ENCODE measurements around the gene CYB5A. TPM values are rescaled to one million over a fixed set of nuclear protein-coding genes. Genes with fewer than 3 reads are reported as not detected.

Gene CYB5A
- total and polyA plus RNA-seq, 2 of the 8 experiments (the other 6 are each of a cell fraction or from before 2014, with no cell fraction given), result 154 to 195 TPM

- no peak overlapping the region for H4K8ac ChIP-seq (ENCODE audit: extremely low read depth, insufficient read depth, low read length)
- no peak overlapping the region for H2BK15ac ChIP-seq (ENCODE audit: low read length)
- H3K27ac ChIP-seq (ENCODE audit: low read depth, low read length), result no peak overlapping the region
- H2AK5ac ChIP-seq (ENCODE audit: low read depth, low read length), result no peak overlapping the region
- CTCF ChIA-PET (ENCODE audit: partially characterized antibody), result no interaction called here
- DNase-seq (ENCODE audit: low read depth in 1 of 2, low spot score in 2 of 2), result no peak
- no peak overlapping the region for H2AFZ ChIP-seq (ENCODE audit: low read length)
- no peak overlapping the region for H3K14ac ChIP-seq (ENCODE audit: insufficient read length)
- TF ChIP-seq CREB1 (IDR thresholded peaks at IDR 0.05) (no peak), RFX5 (IDR thresholded peaks at IDR 0.05; ENCODE audit: borderline replicate concordance, low read depth, low read length) (no peak), SUZ12 (IDR thresholded peaks at IDR 0.05; ENCODE audit: low read length) (no peak), POLR2A (IDR thresholded peaks at IDR 0.05; ENCODE audit: control extremely low read depth in 1 of 2, low read depth in 2 of 2, low read length in 2 of 2) (no peak), CHD2 (IDR thresholded peaks at IDR 0.05; ENCODE audit: low read length) (no peak), SP4 (IDR thresholded peaks at IDR 0.05; ENCODE audit: low read length) (no peak), NRF1 (IDR thresholded peaks at IDR 0.05; ENCODE audit: low read depth, low read length) (no peak), KDM4A (IDR thresholded peaks at IDR 0.05; ENCODE audit: low read depth, low read length, severe bottlenecking) (no peak)
- TF ChIP-seq, protein P1, sequence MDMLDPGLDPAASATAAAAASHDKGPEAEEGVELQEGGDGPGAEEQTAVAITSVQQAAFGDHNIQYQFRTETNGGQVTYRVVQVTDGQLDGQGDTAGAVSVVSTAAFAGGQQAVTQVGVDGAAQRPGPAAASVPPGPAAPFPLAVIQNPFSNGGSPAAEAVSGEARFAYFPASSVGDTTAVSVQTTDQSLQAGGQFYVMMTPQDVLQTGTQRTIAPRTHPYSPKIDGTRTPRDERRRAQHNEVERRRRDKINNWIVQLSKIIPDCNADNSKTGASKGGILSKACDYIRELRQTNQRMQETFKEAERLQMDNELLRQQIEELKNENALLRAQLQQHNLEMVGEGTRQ (IDR thresholded peaks at IDR 0.05; ENCODE audit: low read length), result no peak
- no peak overlapping the region for H4K5ac ChIP-seq (ENCODE audit: insufficient read length, low read depth, low read length)
- H3K4ac ChIP-seq (replicated peaks; ENCODE audit: insufficient read length, low read depth, low read length), result no peak overlapping the region
- H2BK5ac ChIP-seq (ENCODE audit: low read depth, low read length), result no peak overlapping the region
- no peak overlapping the region for H2BK20ac ChIP-seq (ENCODE audit: low read length)
- H3K56ac ChIP-seq (replicated peaks; ENCODE audit: insufficient read length, low read depth, low read length), result no peak overlapping the region
- H3K4me2 ChIP-seq (ENCODE audit: insufficient read depth in 1 of 2, low read depth in 2 of 2, low read length in 2 of 2), result no peak overlapping the region
- no peak overlapping the region for H2BK12ac ChIP-seq (ENCODE audit: low read depth, low read length)
- no peaks in the 10 kb centered on the region for H3K23me2 ChIP-seq (ENCODE audit: low read depth, low read length)
- no peaks in the 10 kb centered on the region for H3K9me3 ChIP-seq (ENCODE audit: insufficient read depth in 2 of 2, low read depth in 1 of 2, low read length in 1 of 2)
- H3K27me3 ChIP-seq (replicated peaks in 1 of 4; ENCODE audit: control insufficient read depth in 3 of 4, extremely low read depth in 1 of 4, insufficient read depth in 3 of 4, low read length in 3 of 4), result no peaks in the 10 kb centered on the region
- no peak overlapping the region for H3K23ac ChIP-seq (ENCODE audit: insufficient read length)
- H4K91ac ChIP-seq (replicated peaks; ENCODE audit: insufficient read length, low read length), result no peak overlapping the region
- H2BK120ac ChIP-seq (replicated peaks; ENCODE audit: low read depth, low read length), result no peak overlapping the region
- H3K18ac ChIP-seq (ENCODE audit: extremely low read depth, low read length), result no peak overlapping the region
- H3K79me2 ChIP-seq (ENCODE audit: control insufficient read depth in 1 of 2, insufficient read depth in 2 of 2, low read length in 2 of 2), result no peaks in the 10 kb centered on the region
- 92% methylated on average over 7 of the region's 7 CpGs; no CpG with 5 or more reads in 1 of the 2 experiments for WGBS, 2 experiments (ENCODE audit: extremely low coverage in 1 of 2, insufficient coverage in 1 of 2, insufficient read length in 1 of 2, insufficient replicate concordance in 2 of 2, low coverage in 1 of 2, low lambda C conversion rate in 2 of 2, missing lambda C conversion rate in 1 of 2)
- no peaks in the 10 kb centered on the region for H3K79me1 ChIP-seq (ENCODE audit: low read depth, low read length)
- no peak for FAIRE-seq
- H3K9ac ChIP-seq (replicated peaks in 1 of 4; ENCODE audit: extremely low read depth in 1 of 4, low read depth in 3 of 4, low read length in 3 of 4), result no peak overlapping the region
- H3K36me3 ChIP-seq (ENCODE audit: control insufficient read depth in 2 of 4, insufficient read depth in 4 of 4, low read length in 3 of 4), result no peaks in the 10 kb centered on the region
- H3K4me1 ChIP-seq (replicated peaks in 1 of 4; ENCODE audit: control insufficient read depth in 3 of 4, insufficient read depth in 4 of 4, low read length in 3 of 4), result no peaks in the 10 kb centered on the region
- no peak overlapping the region for H3K4me3 ChIP-seq (ENCODE audit: extremely low read depth in 1 of 4, insufficient read depth in 2 of 4, low read depth in 3 of 4, low read length in 4 of 4)
- POLR2A ChIA-PET (ENCODE audit: partially characterized antibody), result interaction anchor here (1.5 kb wide), 1 partner anchor 9 kb away, joined by 3 read pairs; no protein-coding TSS in a partner anchor
- no peaks in the 10 kb centered on the region for H4K20me1 ChIP-seq (replicated peaks in 1 of 2; ENCODE audit: control insufficient read depth in 1 of 2, insufficient read depth in 2 of 2, low read length in 2 of 2)
Measured at GRCh38 chr18:74217476-74218143, 74.2 kb downstream of the CYB5A start.

Measured in H1 (cell line).